Colonic mucosa (tissue), 4 donors: Measurements from ENCODE around the gene DMD. TPM values are rescaled to one million over a fixed set of nuclear protein-coding genes. Genes with fewer than 3 reads are reported as not detected.

ENCODE experiments used
- DNase-seq: peaks from one replicate; pipeline ENCODE4 v3.0.0-alpha.2; 2020
- H3K27ac ChIP-seq: fragments of 200-600 bp; one replicate; pipeline ENCODE4 v1.8.0; 2021
- H3K27me3 ChIP-seq: fragments of 200-600 bp; one replicate; pipeline ENCODE4 v1.8.0; 2021
- H3K36me3 ChIP-seq: fragments of 200-600 bp; one replicate; pipeline ENCODE4 v1.8.0; 2021
- H3K4me1 ChIP-seq: fragments of 200-600 bp; one replicate; pipeline ENCODE4 v1.8.0; 2021; ENCODE audit warnings: mild to moderate bottlenecking
- H3K4me3 ChIP-seq: fragments of 200-600 bp; one replicate; pipeline ENCODE4 v1.8.0; 2021
- H3K9ac ChIP-seq, 2 donors: one replicate each; pipeline ENCODE4 v1.7.0; 2013; ENCODE audit warnings: control low read depth in 2 of 2, low read depth in 2 of 2, low read length in 2 of 2
- H3K9me3 ChIP-seq: fragments of 200-600 bp; one replicate; pipeline ENCODE4 v1.8.0; 2021
- intact Hi-C: fragments of 100-400 bp; cut with DNase I; formaldehyde crosslinking; loops from one replicate; pipeline ENCODE4 v1.14.1; 2022
- total RNA-seq, 2 donors: library from RNA; stranded (reverse); fragmentation: NEBNext Ultra II Directional in 1 of 2; extraction: Animal tissue kit (Norgen Biotek cat#: 25700) in 1 of 2; gene quantifications; one replicate each; pipeline ENCODE4 v1.2.1, GENCODE V29; 2021
- TF ChIP-seq, protein P1 (sequence below): fragments of 200-600 bp; IDR thresholded peaks from one replicate; pipeline ENCODE4 v1.8.0; 2022; ENCODE audit warnings: antibody characterized with exemption, mild to moderate bottlenecking
- donor health status: healthy.
- donor health status: DM: no; HTN: no; CAD: no.
- donor health status: DM: no; HTN: no; CAD: no.

The DMD gene
- total RNA-seq, 2 donors from 2014 or later = 7.3 to 24.5 TPM

- TF ChIP-seq, protein P1, sequence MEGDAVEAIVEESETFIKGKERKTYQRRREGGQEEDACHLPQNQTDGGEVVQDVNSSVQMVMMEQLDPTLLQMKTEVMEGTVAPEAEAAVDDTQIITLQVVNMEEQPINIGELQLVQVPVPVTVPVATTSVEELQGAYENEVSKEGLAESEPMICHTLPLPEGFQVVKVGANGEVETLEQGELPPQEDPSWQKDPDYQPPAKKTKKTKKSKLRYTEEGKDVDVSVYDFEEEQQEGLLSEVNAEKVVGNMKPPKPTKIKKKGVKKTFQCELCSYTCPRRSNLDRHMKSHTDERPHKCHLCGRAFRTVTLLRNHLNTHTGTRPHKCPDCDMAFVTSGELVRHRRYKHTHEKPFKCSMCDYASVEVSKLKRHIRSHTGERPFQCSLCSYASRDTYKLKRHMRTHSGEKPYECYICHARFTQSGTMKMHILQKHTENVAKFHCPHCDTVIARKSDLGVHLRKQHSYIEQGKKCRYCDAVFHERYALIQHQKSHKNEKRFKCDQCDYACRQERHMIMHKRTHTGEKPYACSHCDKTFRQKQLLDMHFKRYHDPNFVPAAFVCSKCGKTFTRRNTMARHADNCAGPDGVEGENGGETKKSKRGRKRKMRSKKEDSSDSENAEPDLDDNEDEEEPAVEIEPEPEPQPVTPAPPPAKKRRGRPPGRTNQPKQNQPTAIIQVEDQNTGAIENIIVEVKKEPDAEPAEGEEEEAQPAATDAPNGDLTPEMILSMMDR = no peak
- Histone ChIP-seq H3K36me3 (no peaks in the 10 kb centered on the region), H3K9me3 (no peaks in the 10 kb centered on the region), H3K27ac (no peak overlapping the region), H3K27me3 (no peaks in the 10 kb centered on the region), H3K4me3 (no peak overlapping the region), H3K4me1 (no peaks in the 10 kb centered on the region), H3K9ac (no peak overlapping the region)
- intact Hi-C loops = no loop called here
- no peak for DNase-seq
Observed at GRCh38 chrX:31649201-31649600, 1562.1 kb downstream of the DMD start.

GRCh38 chrX:31633349-31633748 lies 1578.0 kb downstream of the DMD start:
- Histone ChIP-seq H3K4me1 (no peaks in the 10 kb centered on the region), H3K27ac (no peak overlapping the region), H3K9me3 (no peaks in the 10 kb centered on the region), H3K36me3 (no peaks in the 10 kb centered on the region), H3K27me3 (no peaks in the 10 kb centered on the region), H3K9ac (no peak overlapping the region), H3K4me3 (no peak overlapping the region)
- no peak for DNase-seq
- intact Hi-C loops = loop anchor here (5.0 kb wide), 1 partner anchor 126 kb away; no protein-coding TSS in a partner anchor
- TF ChIP-seq, protein P1 = no peak

- no peak overlapping the region for H3K9ac ChIP-seq
- H3K9me3 ChIP-seq = no peaks in the 10 kb centered on the region
- H3K36me3 ChIP-seq = no peaks in the 10 kb centered on the region
- no peak overlapping the region for H3K4me3 ChIP-seq
- H3K27me3 ChIP-seq = no peaks in the 10 kb centered on the region
- TF ChIP-seq, protein P1 = no peak
- intact Hi-C loops = no loop called here
- DNase-seq = no peak
- H3K4me1 ChIP-seq = no peaks in the 10 kb centered on the region
- no peak overlapping the region for H3K27ac ChIP-seq
Observed at GRCh38 chrX:31629195-31629594, 1582.2 kb downstream of the DMD start.

GRCh38 chrX:31609130-31609529 lies 1602.2 kb downstream of the DMD start:
- H3K4me3 ChIP-seq = no peak overlapping the region
- DNase-seq = no peak
- H3K9me3 ChIP-seq = no peaks in the 10 kb centered on the region
- no peaks in the 10 kb centered on the region for H3K36me3 ChIP-seq
- H3K27ac ChIP-seq = no peak overlapping the region
- no peak overlapping the region for H3K9ac ChIP-seq
- no peaks in the 10 kb centered on the region for H3K27me3 ChIP-seq
- TF ChIP-seq, protein P1 = no peak
- H3K4me1 ChIP-seq = no peaks in the 10 kb centered on the region
- intact Hi-C loops = no loop called here

DNA sequence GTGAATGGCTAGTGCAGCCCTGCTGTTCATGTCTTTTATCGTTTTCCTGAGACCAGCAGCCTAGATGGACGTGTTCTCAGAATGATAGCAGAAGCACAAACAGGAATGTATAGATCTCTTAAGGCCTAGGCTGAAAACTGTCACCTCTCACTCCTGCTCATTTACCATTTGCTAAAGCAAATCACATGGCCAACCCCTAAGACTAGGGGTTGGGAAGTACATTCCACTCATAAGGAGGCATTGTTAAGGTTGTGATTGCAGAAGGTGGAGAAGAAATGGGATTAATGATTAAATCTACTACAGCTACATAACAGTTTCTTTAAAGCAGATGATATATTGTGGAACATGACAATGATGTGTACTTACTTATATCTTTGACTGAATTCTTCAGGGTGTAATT lies 1602.7 kb downstream of the DMD start:
- no peak for DNase-seq

More for the DNA sequence above, 1602.7 kb downstream of the DMD start:
- Histone ChIP-seq H3K4me3 (no peak overlapping the region), H3K27me3 (no peaks in the 10 kb centered on the region), H3K9ac (no peak overlapping the region), H3K27ac (no peak overlapping the region), H3K4me1 (no peaks in the 10 kb centered on the region), H3K9me3 (no peaks in the 10 kb centered on the region), H3K36me3 (no peaks in the 10 kb centered on the region)
- TF ChIP-seq, protein P1 = no peak
- intact Hi-C loops = no loop called here
